ENCODE measurements around the gene CMSS1. TPM values are rescaled to one million over a fixed set of nuclear protein-coding genes. Genes with fewer than 3 reads are reported as not detected.

CMSS1 gene
- polyA plus RNA-seq, 2 of the 4 experiments (the other 2 are of a cell fraction): 61.1 to 62.9 TPM

DNA sequence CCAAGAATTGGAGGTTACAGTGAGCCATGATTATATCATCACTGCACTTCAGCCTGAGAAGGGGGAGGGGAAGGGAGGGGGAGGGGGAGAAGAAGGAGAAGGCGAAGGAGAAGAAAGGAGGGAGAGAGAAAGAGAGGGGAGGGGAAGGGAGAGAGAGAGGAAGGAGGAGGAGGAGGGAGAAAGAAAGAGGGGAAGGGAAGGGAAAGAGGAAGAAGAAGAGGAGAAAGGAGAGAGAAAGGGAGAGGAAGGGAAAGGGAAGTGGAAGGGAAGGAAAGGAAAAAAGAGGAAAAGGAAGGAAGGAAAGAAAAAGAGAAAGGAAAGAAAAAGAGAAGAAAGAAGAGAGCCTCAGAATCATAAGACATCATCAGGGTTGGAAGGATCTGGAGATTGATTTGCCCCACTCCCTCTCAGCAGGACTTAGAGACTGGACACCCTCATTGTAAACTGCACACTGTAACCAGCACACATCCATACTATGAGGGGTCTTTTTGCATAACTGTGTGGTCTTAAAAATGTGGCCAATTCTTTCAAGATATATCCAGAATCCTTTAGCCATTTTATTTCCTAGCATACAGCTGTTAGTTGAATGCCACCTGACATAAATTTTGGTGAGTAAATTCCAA, 130.9 kb downstream of the CMSS1 start:
- POLR2A ChIA-PET: no interaction called here
- DNase-seq (ENCODE audit: low read depth in 1 of 2, low spot score in 1 of 2) (no peak), FAIRE-seq (no peak), ATAC-seq (no peak)
- TF ChIP-seq, protein P1, sequence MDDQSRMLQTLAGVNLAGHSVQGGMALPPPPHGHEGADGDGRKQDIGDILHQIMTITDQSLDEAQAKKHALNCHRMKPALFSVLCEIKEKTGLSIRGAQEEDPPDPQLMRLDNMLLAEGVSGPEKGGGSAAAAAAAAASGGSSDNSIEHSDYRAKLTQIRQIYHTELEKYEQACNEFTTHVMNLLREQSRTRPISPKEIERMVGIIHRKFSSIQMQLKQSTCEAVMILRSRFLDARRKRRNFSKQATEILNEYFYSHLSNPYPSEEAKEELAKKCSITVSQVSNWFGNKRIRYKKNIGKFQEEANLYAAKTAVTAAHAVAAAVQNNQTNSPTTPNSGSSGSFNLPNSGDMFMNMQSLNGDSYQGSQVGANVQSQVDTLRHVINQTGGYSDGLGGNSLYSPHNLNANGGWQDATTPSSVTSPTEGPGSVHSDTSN (IDR thresholded peaks at IDR 0.05): no peak
- TF ChIP-seq MAFK (IDR thresholded peaks at IDR 0.05; ENCODE audit: partially characterized antibody) (no peak), ESRRA (IDR thresholded peaks at IDR 0.05; ENCODE audit: borderline replicate concordance, low read length) (no peak), ZSCAN20 (CRISPR knock-in tag; IDR thresholded peaks at IDR 0.05) (no peak), GATA3 (IDR thresholded peaks at IDR 0.05; ENCODE audit: borderline replicate concordance) (no peak), FOSB (CRISPR knock-in tag; IDR thresholded peaks at IDR 0.05) (no peak), PHF8 (IDR thresholded peaks at IDR 0.05; ENCODE audit: borderline replicate concordance, low read depth) (no peak), NR3C1 (IDR thresholded peaks at IDR 0.05) (no peak), FOXS1 (CRISPR knock-in tag; IDR thresholded peaks at IDR 0.05) (no peak), EHMT2 (IDR thresholded peaks at IDR 0.05; ENCODE audit: low read depth) (no peak), POLR2AphosphoS2 (conservative IDR thresholded peaks at IDR 0.05; ENCODE audit: low read length) (no peak), CHD4 (IDR thresholded peaks at IDR 0.05; ENCODE audit: borderline replicate concordance) (no peak)
- Histone ChIP-seq H3K4me2 (peak overlapping the region; percentile 1; the same call in 1 of the 3 replicates), H3K27ac (no peak overlapping the region), H3K4me3 (no peak overlapping the region), H3K4me1 (peaks cover 34% of the 10 kb centered on the region), H3K9me3 (no peaks in the 10 kb centered on the region)
- WGBS (ENCODE audit: missing lambda C conversion rate): 29% methylated on average over 1 of the region's 1 CpG
- CTCF ChIA-PET: no interaction called here

DNA sequence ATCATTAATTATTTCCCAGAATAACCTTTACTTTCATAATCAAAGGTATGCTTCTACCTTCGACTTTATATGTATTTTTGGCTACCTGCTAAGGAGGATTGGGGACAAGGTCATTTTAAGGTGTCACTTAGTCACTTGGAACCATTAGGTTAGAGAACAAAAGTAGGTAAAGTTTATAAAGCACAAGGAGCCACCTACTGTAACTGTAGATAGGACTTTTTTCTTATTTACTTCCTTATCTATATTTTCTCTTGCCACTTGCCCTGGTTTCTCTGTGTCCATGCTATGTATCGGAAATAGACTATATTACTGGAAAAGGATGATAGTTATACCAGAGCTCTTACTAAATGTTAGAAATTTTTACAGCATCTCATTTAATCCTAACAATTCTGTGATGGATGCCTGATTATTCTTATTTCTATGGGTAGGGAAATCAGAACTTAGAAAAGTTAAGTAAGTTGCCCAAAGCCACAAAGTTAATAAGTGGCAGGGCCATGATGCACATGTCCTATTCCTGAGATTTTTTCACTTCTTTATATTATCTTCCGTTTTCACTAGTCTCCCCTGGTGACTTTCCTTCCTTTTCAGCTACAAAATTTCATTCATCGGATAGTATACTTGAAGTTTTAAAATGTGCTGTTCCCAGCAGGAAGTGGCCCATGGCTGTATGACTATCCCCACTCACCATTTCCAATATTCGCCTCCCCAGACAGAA, 132.5 kb downstream of the CMSS1 start:
- TF ChIP-seq ZNF302 (CRISPR knock-in tag; IDR thresholded peaks at IDR 0.05) (no peak), BHLHE40 (IDR thresholded peaks at IDR 0.05; ENCODE audit: low read depth, low read length) (no peak), CHD4 (IDR thresholded peaks at IDR 0.05; ENCODE audit: borderline replicate concordance) (no peak), NR3C1 (IDR thresholded peaks at IDR 0.05) (no peak), FOSB (CRISPR knock-in tag; IDR thresholded peaks at IDR 0.05) (no peak), CHD2 (IDR thresholded peaks at IDR 0.05; ENCODE audit: low read length, partially characterized antibody) (no peak), TP53 (CRISPR knock-in tag; IDR thresholded peaks at IDR 0.05) (no peak), SMC3 (IDR thresholded peaks at IDR 0.05) (no peak), EP300 (IDR thresholded peaks at IDR 0.05) (no peak), PHF8 (IDR thresholded peaks at IDR 0.05; ENCODE audit: borderline replicate concordance, low read depth) (no peak), ZFP36 (IDR thresholded peaks at IDR 0.05; ENCODE audit: borderline replicate concordance, partially characterized antibody) (no peak), NFE2L2 (conservative IDR thresholded peaks at IDR 0.05; ENCODE audit: low read length) (no peak), TFCP2L1 (CRISPR knock-in tag; IDR thresholded peaks at IDR 0.05) (no peak), NPAS2 (CRISPR knock-in tag; IDR thresholded peaks at IDR 0.05; ENCODE audit: borderline replicate concordance) (no peak)
- TF ChIP-seq, protein P2, sequence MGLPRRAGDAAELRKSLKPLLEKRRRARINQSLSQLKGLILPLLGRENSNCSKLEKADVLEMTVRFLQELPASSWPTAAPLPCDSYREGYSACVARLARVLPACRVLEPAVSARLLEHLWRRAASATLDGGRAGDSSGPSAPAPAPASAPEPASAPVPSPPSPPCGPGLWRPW (IDR thresholded peaks at IDR 0.05): no peak
- TF ChIP-seq, protein P3, sequence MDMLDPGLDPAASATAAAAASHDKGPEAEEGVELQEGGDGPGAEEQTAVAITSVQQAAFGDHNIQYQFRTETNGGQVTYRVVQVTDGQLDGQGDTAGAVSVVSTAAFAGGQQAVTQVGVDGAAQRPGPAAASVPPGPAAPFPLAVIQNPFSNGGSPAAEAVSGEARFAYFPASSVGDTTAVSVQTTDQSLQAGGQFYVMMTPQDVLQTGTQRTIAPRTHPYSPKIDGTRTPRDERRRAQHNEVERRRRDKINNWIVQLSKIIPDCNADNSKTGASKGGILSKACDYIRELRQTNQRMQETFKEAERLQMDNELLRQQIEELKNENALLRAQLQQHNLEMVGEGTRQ (IDR thresholded peaks at IDR 0.05): no peak
- TF ChIP-seq, protein P4, sequence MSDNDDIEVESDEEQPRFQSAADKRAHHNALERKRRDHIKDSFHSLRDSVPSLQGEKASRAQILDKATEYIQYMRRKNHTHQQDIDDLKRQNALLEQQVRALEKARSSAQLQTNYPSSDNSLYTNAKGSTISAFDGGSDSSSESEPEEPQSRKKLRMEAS (IDR thresholded peaks at IDR 0.05): no peak
- TF ChIP-seq, protein P5, sequence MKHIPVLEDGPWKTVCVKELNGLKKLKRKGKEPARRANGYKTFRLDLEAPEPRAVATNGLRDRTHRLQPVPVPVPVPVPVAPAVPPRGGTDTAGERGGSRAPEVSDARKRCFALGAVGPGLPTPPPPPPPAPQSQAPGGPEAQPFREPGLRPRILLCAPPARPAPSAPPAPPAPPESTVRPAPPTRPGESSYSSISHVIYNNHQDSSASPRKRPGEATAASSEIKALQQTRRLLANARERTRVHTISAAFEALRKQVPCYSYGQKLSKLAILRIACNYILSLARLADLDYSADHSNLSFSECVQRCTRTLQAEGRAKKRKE (CRISPR knock-in tag; IDR thresholded peaks at IDR 0.05; ENCODE audit: low read depth): no peak
- Histone ChIP-seq H3K4me2 (no peak overlapping the region), H3K4me1 (peaks cover 39% of the 10 kb centered on the region), H3K27ac (no peak overlapping the region), H3K9me3 (no peaks in the 10 kb centered on the region), H3K4me3 (no peak overlapping the region)
- 75% methylated on average over 5 of the region's 5 CpGs for WGBS (ENCODE audit: missing lambda C conversion rate)
- no peak for FAIRE-seq
- ChIA-PET CTCF (interaction anchor here (0.8 to 1.4 kb wide), 2 partner anchors 9 to 108 kb away, joined by 3 read pairs; no protein-coding TSS in a partner anchor), POLR2A (no interaction called here)
- no peak for DNase-seq (ENCODE audit: low read depth in 1 of 2, low spot score in 1 of 2)
- no peak for ATAC-seq

Measured in A549 (cell line).